ENCODE results near the gene KMO. TPM values are rescaled to one million over a fixed set of nuclear protein-coding genes. Genes with fewer than 3 reads are reported as not detected.

KMO gene
- total RNA-seq, 1 experiment from 2014 or later = not detected

DNA sequence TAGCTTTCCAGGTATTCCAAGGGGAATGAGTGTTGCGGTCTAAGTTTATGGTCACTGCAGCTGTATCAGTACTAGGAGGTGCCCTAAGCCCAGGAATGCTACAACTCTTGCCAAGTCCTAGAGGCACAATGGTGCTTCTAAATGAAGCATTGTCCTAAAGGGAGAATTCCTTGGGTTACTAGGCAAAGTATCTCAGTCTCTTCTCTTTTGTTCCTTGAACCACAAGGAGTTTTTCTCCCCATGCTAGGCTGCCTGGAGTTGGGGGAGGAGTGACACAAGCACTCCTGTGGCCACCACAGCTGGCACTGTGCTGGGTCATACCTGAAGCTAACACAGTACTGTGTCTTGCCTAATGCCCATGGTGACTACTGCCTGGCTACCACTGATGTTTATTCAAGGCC is 50.7 kb downstream of the KMO start:
- no peak overlapping the region for H2BK12ac ChIP-seq (ENCODE audit: insufficient read length, low read depth, low read length)
- no peaks in the 10 kb centered on the region for H3K79me2 ChIP-seq (ENCODE audit: insufficient read depth, low read length)
- no peak overlapping the region for H3K4ac ChIP-seq (ENCODE audit: low read depth, low read length)
- WGBS (ENCODE audit: extremely low coverage, insufficient read length, low lambda C conversion rate) = no CpG with 5 or more reads among the region's 1 CpG
- no peaks in the 10 kb centered on the region for H3K9me3 Mint-ChIP-seq
- no peak overlapping the region for H4K8ac ChIP-seq (replicated peaks; ENCODE audit: insufficient read length, low read depth, low read length)
- H3K27me3 ChIP-seq (ENCODE audit: insufficient read depth, low read length) = no peaks in the 10 kb centered on the region
- H3K18ac ChIP-seq (ENCODE audit: insufficient read length, low read depth, low read length) = no peak overlapping the region
- H2AFZ ChIP-seq (ENCODE audit: low read length) = no peak overlapping the region
- no peak overlapping the region for H4K91ac ChIP-seq (ENCODE audit: insufficient read length, low read depth, low read length)
- TF ChIP-seq, protein P1, sequence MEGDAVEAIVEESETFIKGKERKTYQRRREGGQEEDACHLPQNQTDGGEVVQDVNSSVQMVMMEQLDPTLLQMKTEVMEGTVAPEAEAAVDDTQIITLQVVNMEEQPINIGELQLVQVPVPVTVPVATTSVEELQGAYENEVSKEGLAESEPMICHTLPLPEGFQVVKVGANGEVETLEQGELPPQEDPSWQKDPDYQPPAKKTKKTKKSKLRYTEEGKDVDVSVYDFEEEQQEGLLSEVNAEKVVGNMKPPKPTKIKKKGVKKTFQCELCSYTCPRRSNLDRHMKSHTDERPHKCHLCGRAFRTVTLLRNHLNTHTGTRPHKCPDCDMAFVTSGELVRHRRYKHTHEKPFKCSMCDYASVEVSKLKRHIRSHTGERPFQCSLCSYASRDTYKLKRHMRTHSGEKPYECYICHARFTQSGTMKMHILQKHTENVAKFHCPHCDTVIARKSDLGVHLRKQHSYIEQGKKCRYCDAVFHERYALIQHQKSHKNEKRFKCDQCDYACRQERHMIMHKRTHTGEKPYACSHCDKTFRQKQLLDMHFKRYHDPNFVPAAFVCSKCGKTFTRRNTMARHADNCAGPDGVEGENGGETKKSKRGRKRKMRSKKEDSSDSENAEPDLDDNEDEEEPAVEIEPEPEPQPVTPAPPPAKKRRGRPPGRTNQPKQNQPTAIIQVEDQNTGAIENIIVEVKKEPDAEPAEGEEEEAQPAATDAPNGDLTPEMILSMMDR (conservative IDR thresholded peaks at IDR 0.05) = no peak
- H3K79me1 ChIP-seq (ENCODE audit: insufficient read depth, low read depth, low read length, poor library complexity, severe bottlenecking) = no peaks in the 10 kb centered on the region
- H3K9me3 ChIP-seq (ENCODE audit: control insufficient read depth, low read depth, low read length) = no peaks in the 10 kb centered on the region
- no peak overlapping the region for H3K9ac ChIP-seq (ENCODE audit: extremely low read depth, insufficient read length, low read length)
- H3K4me1 ChIP-seq (ENCODE audit: insufficient read depth, low read length) = no peaks in the 10 kb centered on the region
- no peak overlapping the region for H2BK120ac ChIP-seq (ENCODE audit: low read depth, low read length, poor library complexity, severe bottlenecking)
- no peak overlapping the region for H3K56ac ChIP-seq (ENCODE audit: insufficient read length, low read depth, low read length)
- no peak overlapping the region for H3K14ac ChIP-seq (ENCODE audit: insufficient read depth, low read length)
- no peak overlapping the region for H3K4me2 ChIP-seq (ENCODE audit: insufficient read depth, insufficient read length, low read length)
- H3K27me3 Mint-ChIP-seq (ENCODE audit: low read depth) = no peaks in the 10 kb centered on the region
- no peak overlapping the region for H3T11ph ChIP-seq (ENCODE audit: low read length)
- no peak overlapping the region for H3K27ac Mint-ChIP-seq
- no peak overlapping the region for H3K4me3 Mint-ChIP-seq
- no peak overlapping the region for H2BK5ac ChIP-seq (ENCODE audit: insufficient read length, low read length)
- no peak overlapping the region for H2BK20ac ChIP-seq (ENCODE audit: low read depth, low read length, poor library complexity, severe bottlenecking)
- no peaks in the 10 kb centered on the region for H4K20me1 ChIP-seq (ENCODE audit: control insufficient read depth, insufficient read depth, insufficient read length)
- no peak for DNase-seq
- no peaks in the 10 kb centered on the region for H3K36me3 Mint-ChIP-seq (ENCODE audit: insufficient read depth in 1 of 3, low read depth in 3 of 3)
- H3K4me1 Mint-ChIP-seq = no peaks in the 10 kb centered on the region
- H3K23me2 ChIP-seq (ENCODE audit: insufficient read length, low read depth, low read length, poor library complexity, severe bottlenecking) = no peaks in the 10 kb centered on the region
- H3K23ac ChIP-seq (ENCODE audit: insufficient read length, low read depth, low read length) = no peak overlapping the region
- H3K27ac ChIP-seq (ENCODE audit: insufficient read length, low read depth, low read length) = no peak overlapping the region
- no peak overlapping the region for H2BK15ac ChIP-seq (ENCODE audit: low read depth, low read length)
- H4K5ac ChIP-seq (ENCODE audit: insufficient read length, low read depth, low read length) = no peak overlapping the region
- H2AK5ac ChIP-seq (ENCODE audit: insufficient read length, low read length) = no peak overlapping the region
